Measurements from ENCODE around the gene ZBTB44. TPM values are rescaled to one million over a fixed set of nuclear protein-coding genes. Genes with fewer than 3 reads are reported as not detected.

The ZBTB44 gene
- total and polyA plus RNA-seq, 2 donors (not counting 1 experiment from before 2014, with no cell fraction given) = 22.8 to 36.5 TPM

GRCh38 chr11:130347261-130347660 is 32.5 kb upstream of the ZBTB44 start:
- no peaks in the 10 kb centered on the region for H3K79me2 ChIP-seq (ENCODE audit: control insufficient read depth, insufficient read depth, low read length)
- H3K4me1 ChIP-seq (ENCODE audit: control insufficient read depth, extremely low read depth, insufficient read depth, low read length) = no peaks in the 10 kb centered on the region
- no peaks in the 10 kb centered on the region for H3K27me3 ChIP-seq (ENCODE audit: control insufficient read depth, insufficient read depth, low read length)
- no peak overlapping the region for H3K27ac ChIP-seq (ENCODE audit: insufficient read depth, low read length)
- TF ChIP-seq CTCF (conservative IDR thresholded peaks at IDR 0.05 in 1 of 2, IDR thresholded peaks at IDR 0.05 in 1 of 2; ENCODE audit: low read depth in 1 of 2, low read length in 2 of 2) (no peak), EZH2 (IDR thresholded peaks at IDR 0.05; ENCODE audit: low read length, missing control alignments) (no peak)
- H3K4me2 ChIP-seq (ENCODE audit: extremely low read depth, insufficient read depth, low read length) = no peak overlapping the region
- H3K9me3 ChIP-seq (ENCODE audit: control insufficient read depth, insufficient read depth, low read depth, low read length) = no peaks in the 10 kb centered on the region
- H3K36me3 ChIP-seq (ENCODE audit: control insufficient read depth, insufficient read depth, low read length) = no peaks in the 10 kb centered on the region
- no peaks in the 10 kb centered on the region for H4K20me1 ChIP-seq (ENCODE audit: control insufficient read depth, extremely low read depth, insufficient read depth, low read length)
- H3K9ac ChIP-seq (ENCODE audit: insufficient read depth, low read length) = no peak overlapping the region
- no peak overlapping the region for H3K4me3 ChIP-seq (replicated peaks in 1 of 4; ENCODE audit: control extremely low read depth in 1 of 4, insufficient read depth in 1 of 4, low read depth in 3 of 4, low read length in 4 of 4)
- H2AFZ ChIP-seq (ENCODE audit: low read length) = no peak overlapping the region
- DNase-seq (ENCODE audit: low read depth in 2 of 2) = no peak

- Histone ChIP-seq H3K36me3 (ENCODE audit: control insufficient read depth, insufficient read depth, low read length) (no peaks in the 10 kb centered on the region), H3K4me1 (ENCODE audit: control insufficient read depth, extremely low read depth, insufficient read depth, low read length) (no peaks in the 10 kb centered on the region), H4K20me1 (ENCODE audit: control insufficient read depth, extremely low read depth, insufficient read depth, low read length) (no peaks in the 10 kb centered on the region), H3K4me2 (ENCODE audit: extremely low read depth, insufficient read depth, low read length) (no peak overlapping the region), H3K4me3 (replicated peaks in 1 of 4; ENCODE audit: control extremely low read depth in 1 of 4, insufficient read depth in 1 of 4, low read depth in 3 of 4, low read length in 4 of 4) (no peak overlapping the region), H3K9me3 (ENCODE audit: control insufficient read depth, insufficient read depth, low read depth, low read length) (no peaks in the 10 kb centered on the region), H2AFZ (ENCODE audit: low read length) (no peak overlapping the region), H3K27ac (ENCODE audit: insufficient read depth, low read length) (no peak overlapping the region), H3K79me2 (ENCODE audit: control insufficient read depth, insufficient read depth, low read length) (no peaks in the 10 kb centered on the region), H3K9ac (ENCODE audit: insufficient read depth, low read length) (no peak overlapping the region), H3K27me3 (ENCODE audit: control insufficient read depth, insufficient read depth, low read length) (no peaks in the 10 kb centered on the region)
- no peak for TF ChIP-seq EZH2 (IDR thresholded peaks at IDR 0.05; ENCODE audit: low read length, missing control alignments)
- no peak for TF ChIP-seq CTCF (conservative IDR thresholded peaks at IDR 0.05 in 1 of 2, IDR thresholded peaks at IDR 0.05 in 1 of 2; ENCODE audit: low read depth in 1 of 2, low read length in 2 of 2)
- DNase-seq (ENCODE audit: low read depth in 2 of 2) = no peak
Observed at GRCh38 chr11:130344841-130345240, 30.1 kb upstream of the ZBTB44 start.

GRCh38 chr11:130340671-130341319 is 26.1 kb upstream of the ZBTB44 start:
- Histone ChIP-seq H3K4me1 (ENCODE audit: control insufficient read depth, extremely low read depth, insufficient read depth, low read length) (no peaks in the 10 kb centered on the region), H4K20me1 (ENCODE audit: control insufficient read depth, extremely low read depth, insufficient read depth, low read length) (no peaks in the 10 kb centered on the region), H2AFZ (ENCODE audit: low read length) (no peak overlapping the region), H3K27me3 (ENCODE audit: control insufficient read depth, insufficient read depth, low read length) (peaks cover 2% of the 10 kb centered on the region), H3K4me2 (ENCODE audit: extremely low read depth, insufficient read depth, low read length) (no peak overlapping the region), H3K36me3 (ENCODE audit: control insufficient read depth, insufficient read depth, low read length) (no peaks in the 10 kb centered on the region), H3K4me3 (replicated peaks in 1 of 4; ENCODE audit: control extremely low read depth in 1 of 4, insufficient read depth in 1 of 4, low read depth in 3 of 4, low read length in 4 of 4) (no peak overlapping the region), H3K79me2 (ENCODE audit: control insufficient read depth, insufficient read depth, low read length) (no peaks in the 10 kb centered on the region), H3K27ac (ENCODE audit: insufficient read depth, low read length) (no peak overlapping the region), H3K9ac (ENCODE audit: insufficient read depth, low read length) (no peak overlapping the region), H3K9me3 (ENCODE audit: control insufficient read depth, insufficient read depth, low read depth, low read length) (no peaks in the 10 kb centered on the region)
- DNase-seq (ENCODE audit: low read depth in 2 of 2) = no peak
- TF ChIP-seq CTCF (conservative IDR thresholded peaks at IDR 0.05 in 1 of 2, IDR thresholded peaks at IDR 0.05 in 1 of 2; ENCODE audit: low read depth in 1 of 2, low read length in 2 of 2) (no peak), EZH2 (IDR thresholded peaks at IDR 0.05; ENCODE audit: low read length, missing control alignments) (no peak)

Measured in fibroblast of lung (primary cell).